ENCODE results near the gene PTPRJ.

Gene PTPRJ

DNA sequence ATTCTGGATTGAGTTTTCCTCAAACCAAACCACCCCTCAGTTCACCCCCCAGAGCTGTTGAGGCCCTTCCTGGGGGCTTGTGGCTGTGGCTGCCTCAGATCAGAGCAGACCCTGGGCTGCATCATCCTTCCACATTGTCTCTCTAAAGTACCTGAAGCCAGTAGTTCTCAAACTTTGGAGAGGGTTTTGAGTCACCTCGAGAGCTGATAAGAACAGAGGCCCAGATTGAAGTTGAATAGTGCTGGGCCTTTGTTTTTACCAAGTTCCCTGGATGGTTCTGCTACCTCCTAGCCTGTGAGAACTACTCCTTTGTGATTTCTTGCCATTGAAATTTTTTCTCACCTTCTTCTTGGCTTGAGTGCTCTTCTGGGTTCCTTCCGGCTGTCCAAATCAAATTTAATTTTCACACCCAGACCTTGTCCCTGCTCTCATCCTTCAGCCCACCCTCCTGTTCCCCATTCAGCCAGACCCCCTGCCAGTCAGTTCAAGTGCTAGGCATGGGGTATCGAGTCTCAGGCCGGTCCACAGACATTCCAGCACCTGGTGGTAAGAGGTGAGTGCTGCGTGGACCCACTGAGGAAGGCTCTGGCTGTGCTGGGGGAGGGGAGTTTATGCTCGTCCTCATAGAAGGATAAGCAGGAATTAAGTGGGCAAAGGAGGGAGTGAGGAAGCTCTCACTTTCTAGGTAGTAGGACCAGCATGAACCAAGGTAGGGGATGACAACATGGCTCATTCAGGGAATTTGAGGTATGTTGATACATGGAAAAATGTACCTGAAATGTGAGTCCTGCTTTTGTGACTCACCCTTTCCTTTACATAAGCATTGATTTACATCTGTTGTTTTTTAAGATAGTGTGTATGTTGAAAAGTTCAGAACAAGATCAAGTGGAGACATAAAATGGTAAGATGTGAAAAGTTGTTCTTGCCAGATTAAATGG is 116.5 kb downstream of the PTPRJ start:
- DNase-seq = no peak

DNA sequence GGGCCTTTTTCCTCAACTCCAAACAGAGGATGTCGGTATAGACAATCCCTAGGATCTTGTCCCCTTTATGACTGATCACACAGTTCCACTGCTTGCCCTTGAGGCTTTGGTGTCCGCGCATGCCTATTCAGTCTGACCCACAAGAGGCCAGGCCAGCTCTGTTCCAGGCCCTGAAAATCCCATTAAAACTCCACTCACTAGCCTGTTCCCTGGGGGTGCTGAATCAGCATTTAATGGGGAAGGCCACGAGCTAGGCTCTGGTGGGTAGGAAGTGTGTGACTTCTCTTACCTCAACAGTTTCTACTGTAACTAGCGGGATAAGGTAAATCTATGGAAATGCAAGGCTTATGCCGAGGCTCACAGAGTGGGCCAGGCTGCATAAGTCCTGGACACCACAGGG is 117.7 kb downstream of the PTPRJ start:
- DNase-seq = no peak

DNA sequence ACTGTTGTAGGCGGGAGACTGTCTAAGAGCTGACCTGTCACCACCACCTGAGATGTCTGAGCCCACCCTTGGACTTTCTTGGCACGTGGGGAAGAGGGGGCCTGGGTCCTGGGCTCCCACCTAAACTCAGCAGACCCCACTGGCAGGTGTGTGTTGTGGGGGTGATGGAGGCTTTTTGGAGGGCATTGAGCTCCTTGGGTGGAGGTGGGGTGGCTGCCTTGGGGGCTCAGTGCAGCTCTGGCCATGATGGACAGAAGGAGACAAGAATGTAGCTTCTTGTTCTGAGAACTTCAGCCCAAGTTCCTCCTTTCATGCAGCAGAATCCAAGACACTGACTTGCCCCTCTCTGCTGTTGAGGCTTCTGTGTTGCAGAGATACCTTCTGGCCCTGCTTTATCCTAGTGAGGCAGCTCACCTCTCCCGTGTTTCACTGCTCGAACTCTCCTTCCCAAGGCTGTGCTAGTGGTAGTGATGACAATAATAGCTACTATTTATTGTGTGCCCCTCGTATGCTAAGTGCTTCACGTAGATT is 119.6 kb downstream of the PTPRJ start:
- no peak for DNase-seq

DNA sequence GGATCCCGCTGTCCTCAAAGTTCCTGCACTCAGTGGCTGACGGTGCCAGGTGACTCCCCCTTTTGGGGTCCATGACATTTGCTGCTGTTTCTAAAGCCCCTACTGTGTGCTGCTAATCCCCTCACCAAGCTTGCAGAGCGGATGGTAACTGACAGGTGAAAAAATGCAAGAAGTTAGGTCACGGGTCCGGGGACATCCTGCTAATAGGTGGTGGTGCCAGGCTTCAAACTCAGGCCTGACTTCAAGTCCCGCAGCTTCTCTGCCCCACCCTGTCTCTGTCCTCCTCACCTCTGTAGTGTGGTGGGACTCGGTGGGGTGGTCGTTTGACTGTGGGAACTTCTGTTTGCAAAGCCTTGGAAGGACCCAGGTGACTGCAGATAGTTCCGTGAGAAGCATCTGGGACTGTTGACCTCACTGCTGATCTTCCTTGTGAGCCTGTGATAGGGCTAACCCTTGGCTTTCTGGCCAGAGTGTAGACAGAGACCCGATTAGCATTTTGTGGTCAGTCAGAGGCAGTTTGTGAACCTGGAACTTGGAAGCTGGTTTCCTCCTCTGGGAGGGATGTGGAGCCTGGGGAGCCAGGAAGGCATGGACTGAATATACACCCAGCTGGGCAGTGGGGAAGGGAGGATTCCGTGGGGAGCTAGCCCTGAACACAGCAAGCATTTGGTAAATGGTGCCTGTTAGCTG is 120.8 kb downstream of the PTPRJ start:
- no peak for DNase-seq

DNA sequence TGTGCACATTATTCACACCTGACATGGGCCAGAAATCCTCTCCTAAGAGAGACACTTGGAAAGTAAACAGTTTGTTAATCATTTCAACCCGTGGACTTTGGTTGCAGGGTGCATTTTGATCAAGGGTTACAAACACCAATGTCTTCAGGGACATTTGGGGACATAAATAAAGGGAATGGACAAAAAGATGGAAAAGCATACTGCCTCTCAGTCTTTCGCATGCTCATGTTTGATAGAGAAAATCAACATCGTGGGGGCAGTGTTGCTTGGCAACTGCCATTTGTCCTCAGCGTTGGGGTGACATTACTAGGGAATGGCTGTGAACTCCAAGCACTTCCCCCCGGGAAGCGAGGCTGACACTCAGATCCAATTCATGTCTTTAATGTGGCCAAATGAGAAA is 121.6 kb downstream of the PTPRJ start:
- no peak for DNase-seq

DNA sequence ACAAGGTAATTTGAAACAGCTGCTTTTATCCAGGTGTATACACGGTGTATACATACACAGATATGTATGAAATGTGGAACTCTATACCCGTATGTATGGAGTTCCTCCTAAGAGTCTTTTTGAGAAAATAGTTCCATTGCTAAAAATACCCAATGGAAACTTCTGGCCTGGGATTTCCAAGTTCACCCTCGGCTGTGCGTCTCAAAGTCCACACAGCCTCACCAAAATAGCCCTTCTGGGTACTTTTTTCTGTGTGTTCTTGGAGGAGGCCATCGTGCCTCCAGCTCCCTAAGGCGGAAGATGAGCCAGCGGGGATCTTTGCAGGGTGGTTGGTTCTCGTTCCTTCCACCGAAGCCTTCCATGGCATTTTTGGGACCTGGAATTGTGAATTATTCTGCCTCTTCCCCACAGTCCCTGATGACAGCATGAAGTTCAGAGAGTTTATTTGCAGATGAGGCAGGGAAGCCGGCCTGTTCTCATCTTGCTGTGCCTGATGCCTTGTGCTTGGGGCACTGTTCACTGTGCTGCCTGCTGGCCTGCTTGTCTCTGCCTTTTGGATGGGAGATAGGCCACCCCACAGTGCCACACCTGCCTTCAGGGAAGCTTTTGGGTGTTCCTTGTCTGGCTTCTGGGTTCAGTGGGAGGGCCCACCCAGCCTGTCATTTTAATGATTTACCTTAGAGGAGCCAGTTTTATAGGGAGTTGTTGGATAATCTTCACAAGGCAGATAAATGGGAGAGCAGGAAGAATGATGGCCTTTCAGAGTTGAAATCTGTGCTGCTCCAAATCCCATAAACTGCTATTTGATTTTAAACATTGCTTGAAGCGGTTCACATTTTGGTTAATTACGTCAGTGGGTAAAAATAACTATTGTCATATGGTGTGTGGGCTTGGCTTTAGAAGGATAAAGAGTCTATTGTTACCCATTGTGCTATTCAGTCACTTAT is 123.5 kb downstream of the PTPRJ start:
- DNase-seq = no peak

DNA sequence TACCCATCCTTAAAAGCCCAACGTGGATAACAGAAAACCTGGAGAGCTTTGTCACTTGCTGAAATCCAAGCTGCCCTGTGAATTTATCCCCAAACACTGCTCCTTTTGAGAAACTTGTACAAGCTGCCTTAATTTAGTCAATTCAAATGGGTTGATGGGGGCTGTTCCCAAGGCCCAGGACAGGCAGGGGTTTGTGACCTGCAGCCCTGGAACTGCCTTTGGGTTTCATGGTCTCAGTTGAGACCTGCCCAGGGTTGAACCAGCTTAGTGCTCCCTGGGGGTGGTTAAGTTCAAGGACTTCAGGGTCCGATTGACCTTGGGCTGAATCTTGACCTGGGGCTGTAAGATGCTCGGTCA is 124.2 kb downstream of the PTPRJ start:
- DNase-seq = no peak

DNA sequence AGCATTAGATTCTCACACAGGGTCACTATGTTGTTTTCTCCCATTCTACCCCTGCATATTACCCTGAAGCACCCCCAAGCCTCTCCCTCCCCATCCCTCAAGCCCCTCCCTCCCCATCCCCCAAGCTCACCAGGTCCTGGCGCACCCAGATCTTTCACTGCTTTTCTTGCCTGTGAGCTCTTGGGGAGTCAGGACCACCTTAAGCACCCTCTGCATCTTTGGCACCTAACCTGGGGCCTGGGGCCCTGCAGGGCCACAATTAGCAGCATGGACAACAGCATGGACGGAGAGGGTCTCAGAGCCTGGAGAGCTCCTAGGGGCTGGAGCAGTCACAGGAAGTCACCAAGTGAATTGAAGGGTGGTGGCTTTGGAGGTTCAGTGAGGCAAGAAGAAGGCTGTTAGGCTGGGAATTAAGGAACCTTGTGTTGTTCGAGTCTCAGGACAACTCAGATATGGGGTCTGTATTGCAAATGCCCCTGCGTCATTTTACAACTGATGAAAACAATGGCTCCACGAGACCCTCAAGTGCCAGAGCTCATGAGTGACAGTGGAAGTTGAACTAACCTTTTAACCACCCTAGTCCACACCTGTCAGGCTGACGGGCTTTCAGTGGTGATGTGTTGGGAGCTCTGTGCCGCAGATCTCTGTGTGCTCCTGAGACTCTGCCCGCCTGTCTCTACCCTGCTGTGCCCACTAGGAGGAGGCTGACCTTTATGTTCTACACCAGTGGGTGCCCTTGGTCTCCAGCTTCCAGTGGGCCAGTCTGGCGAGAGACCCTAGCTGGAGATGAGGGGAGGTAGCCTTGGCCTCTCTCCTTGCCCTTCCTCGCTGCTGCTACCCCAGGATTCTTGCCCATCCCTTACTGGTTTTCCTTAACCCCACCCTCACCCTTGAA is 125.0 kb downstream of the PTPRJ start:
- no peak for DNase-seq

DNA sequence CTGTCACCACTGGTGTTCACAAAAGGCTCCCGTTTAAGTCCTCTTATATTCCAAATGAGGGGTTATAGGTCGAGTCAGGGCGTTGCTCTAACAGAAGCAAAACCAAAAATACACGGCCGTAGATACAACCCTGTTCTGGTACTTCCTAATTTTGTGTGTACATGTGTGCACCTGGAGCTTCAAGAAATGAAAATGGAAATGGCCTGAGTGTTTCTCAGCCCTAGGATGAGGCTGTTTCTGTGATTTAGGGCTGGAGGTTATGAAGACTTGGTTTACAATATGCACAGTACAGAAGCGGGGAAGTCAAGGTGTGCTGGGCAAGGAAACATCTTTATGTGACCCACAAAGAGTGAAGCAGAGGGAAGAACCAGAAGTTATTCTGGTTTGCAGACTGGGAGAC is 125.8 kb downstream of the PTPRJ start:
- DNase-seq = no peak

DNA sequence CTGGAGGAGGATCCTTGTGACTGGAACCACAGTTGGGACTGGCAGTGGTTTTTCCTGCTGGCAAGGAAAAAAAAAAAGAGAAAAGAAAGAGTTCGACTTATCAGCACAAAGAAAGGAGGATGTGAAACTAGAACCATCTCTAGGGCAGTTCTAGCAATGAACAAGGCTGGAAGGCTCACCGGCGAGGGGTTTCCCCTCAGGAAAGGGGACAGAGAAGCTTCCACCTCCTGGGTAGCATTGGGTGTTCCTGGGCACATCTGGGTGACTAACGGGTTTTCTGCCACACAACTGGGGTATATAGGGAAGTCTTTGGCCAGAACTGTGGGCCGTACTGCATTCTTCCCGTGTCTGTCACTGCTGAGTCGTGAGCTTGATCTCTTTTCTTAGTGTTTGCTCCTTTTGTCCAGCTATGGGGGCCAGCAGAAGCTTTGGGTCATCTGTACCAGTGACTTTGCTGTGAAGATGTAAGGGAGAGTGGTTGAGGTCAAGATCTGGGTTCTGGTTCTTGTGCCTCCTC is 126.9 kb downstream of the PTPRJ start:
- DNase-seq = no peak

DNA sequence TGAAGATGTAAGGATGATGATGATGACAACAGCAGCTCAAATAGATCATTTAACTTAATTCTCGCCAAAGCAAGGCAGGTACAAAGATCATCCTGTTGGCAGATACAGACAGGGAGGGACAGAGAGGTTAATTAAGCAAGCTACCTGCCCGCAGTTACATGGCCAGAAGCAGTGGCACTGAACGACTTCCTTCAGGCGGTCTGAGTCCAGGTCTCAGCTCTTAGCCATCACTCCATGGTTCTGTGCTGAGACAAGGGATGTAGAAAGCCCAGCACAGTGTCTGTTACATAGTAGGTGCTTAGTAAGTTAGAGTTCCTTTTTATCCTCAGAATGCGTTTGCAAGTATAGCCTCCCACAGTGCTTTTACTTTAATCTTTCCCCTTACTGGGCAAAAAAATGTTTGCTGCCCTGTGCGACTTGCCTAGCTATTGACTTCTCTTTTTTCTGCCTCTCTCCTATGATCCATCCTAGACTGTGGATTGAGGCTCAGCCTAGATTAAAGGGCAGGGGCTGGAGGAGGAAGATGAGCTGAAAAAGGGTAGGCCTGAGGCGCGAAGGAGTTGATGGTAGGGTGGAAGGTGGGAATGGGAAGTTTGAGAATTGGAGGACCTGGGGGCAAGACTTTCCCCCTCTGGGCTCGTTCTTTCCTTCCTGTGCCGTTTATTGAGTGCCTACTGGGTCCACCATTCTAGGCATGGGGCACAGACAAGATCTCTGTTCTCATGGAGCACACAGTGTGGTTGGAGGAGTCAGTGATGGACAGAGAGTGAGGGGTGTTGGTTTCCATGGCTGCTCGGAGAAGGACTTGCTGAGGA is 128.1 kb downstream of the PTPRJ start:
- DNase-seq = no peak

DNA sequence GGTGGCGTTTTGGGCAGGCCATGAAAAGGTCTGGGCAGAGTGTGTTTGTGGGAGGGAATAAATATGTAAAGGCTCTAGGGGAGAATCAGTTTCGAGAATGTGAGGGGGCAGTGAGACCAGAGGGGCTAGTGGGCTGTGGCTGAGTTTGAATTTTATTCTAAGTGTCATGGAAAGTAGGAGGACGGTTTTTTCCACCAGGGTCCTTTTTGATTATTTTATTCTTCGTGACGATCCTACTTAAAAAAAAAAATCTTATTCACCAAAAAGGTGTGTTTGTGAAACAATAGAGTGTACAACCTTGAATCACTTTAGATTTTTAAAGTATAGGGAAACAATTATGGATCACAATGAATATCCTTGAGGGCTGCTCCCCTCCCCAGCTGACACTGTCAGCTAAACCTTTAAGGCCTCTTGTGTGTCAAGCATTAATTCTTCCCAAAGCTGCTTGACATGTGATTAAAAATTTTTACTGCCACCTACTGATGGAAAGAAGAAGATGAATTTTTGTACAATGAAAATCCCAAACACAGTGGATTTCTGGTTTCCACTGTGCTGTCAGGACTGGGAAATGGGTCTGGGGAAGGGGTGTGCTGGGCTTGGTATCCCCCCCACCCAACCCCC is 128.8 kb downstream of the PTPRJ start:
- peak; percentile 64 for DNase-seq

DNA sequence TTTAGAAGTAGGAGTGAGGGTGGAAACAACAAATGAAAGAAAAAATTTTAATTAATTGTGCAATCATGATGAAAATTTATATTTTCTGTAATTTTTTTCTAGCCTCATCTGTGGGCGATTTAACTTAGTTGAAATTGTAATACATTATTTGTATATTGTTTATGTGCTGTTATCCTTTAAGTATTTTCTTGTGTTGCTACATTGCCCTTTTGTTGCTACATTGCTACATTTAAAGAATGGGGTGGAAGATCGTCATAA is 130.1 kb downstream of the PTPRJ start:
- DNase-seq = no peak

DNA sequence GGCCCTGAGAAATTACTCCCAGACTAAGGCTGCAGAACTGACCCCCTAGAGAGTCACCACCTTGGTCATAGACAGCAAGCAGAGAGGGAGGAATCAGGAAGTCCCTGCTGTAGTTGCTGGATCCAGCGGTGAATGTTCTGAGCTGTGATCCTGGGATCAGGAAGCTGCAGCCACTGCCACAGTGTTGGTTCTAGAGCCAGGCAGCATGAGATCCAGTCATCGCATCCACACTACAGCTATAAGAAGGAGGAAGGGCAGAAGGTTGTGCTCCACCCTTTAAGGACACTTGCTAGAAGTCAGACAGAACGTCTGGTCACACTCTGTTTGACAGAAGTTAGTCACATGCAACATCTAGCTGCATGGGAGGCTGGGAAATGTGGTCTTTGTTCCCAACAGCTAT is 131.5 kb downstream of the PTPRJ start:
- no peak for DNase-seq

DNA sequence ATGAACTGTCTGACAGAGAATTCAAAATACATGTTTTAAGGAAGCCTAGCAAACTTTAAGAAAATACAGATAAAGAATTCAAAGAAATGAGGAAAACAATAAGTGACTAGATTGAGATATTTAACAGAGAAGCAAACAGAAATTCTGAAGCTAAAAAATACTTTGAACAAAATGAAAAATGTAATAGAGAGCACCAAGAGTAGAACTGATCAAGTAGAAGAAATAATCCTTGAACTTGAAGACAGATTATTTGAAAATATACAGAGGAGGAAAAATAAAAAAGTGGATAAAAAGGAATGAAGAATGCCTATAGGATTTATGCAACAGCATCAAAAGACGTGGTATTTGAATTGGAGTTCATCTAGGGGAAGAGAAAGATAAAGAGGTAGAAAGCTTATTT is 134.4 kb downstream of the PTPRJ start:
- no peak for DNase-seq

DNA sequence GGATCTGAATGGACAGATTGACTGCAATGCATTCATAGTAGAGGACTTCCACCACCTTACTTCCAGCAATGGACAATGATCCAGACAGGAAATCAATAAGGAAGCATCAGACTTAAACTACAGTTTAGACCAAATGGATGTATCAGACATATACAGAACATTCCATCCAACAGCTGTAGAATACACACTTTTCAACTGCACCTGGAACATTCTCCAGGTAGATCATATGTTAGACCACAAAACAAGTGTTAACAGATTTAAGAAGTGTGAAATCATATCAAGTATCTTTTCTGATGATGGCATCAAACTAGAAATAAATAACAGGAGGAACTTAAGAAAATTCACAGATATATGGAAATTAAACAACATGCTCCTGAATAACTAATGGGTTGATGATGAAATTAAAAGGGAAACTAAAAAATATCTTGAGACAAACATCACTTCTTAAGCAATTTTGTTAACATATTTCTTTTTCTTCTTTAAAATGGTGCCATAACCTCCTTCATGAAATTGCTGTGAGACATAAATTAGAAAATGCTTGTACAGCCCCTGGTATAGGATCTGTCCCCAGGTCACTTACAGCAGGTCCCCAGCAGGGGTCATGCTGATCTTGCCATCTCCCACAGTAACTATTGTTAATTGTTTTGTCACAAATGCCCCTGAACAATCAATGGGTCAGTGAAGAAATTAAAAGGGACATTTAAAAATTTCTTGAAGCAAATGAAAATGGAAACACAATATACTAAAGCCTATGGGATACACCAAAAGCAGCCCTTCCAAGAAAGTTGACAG is 136.3 kb downstream of the PTPRJ start:
- DNase-seq = peak; percentile 36

DNA sequence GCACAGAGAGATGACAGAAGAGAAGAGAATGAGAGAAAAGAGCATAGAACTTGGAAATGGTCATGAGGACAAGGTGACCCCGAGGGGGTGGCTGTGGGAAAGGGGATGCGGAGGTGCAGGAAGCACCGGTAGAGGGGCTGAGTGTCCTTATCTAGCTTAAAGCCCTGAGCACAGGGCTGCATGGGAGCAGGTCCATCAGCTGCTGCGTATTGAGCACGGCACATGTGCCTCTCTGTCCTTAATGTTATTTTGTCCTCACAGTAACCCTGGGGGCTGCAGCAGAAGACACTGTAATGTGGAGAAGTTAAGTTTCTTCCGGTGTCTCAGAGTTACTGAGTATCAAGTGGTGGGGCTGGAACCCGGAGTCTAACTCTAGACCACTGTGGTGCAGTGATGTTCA is 141.9 kb downstream of the PTPRJ start:
- no peak for DNase-seq

DNA sequence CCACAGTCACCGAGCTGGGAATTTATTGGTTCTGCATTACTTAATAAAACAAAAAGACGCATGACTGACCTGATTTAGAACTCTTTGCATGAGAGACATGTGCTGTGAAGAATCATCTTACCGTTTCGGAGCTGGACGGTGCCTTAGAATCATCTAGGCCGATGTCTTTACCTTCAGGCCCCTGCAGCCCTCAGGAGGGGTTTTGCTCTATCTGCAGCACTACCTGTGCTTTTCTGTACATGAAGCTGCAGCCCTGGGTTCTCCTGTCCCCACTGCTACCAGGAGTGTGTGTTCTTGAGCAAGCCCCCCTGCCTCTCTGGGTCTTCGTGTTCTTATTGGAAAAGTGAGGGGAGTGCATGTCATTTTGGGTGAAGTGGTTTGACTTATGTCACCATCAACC is 142.3 kb downstream of the PTPRJ start:
- no peak for DNase-seq

DNA sequence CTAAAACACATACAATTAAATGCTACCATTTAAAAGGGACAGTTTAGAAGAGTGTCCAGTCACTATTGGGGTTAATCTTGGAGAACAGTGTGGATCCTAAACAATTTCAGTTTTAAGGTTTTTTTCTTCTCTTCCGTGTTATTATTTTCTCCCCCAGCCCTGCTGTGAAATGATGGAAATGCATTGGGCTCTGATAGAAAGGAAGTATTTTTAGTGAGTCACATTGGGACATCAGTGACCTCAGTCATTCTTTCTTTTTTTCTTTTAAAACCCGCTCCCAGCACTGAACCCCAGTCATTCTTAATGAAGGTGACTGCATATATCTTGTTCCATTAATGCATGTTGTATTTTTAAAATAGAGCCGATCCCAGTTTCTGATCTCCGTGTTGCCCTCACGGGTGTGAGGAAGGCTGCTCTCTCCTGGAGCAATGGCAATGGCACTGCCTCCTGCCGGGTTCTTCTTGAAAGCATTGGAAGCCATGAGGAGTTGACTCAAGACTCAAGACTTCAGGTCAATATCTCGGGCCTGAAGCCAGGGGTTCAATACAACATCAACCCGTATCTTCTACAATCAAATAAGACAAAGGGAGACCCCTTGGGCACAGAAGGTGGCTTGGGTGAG is 143.0 kb downstream of the PTPRJ start:
- DNase-seq = no peak

Data from hematopoietic multipotent progenitor cell treated with erythropoietin and hydrocortisone succinate and interleukin-3 and kit ligand, for 8 days (in vitro differentiated cells).